Immature natural killer cell (primary cell): ENCODE data around the gene ZNF254. TPM values are rescaled to one million over a fixed set of nuclear protein-coding genes. Genes with fewer than 3 reads are reported as not detected.
A peak's percentile ranks its signal among the peaks of the same experiment; 100 is the strongest.
"Not testable (repeated sequence)": the region's sequence is repeated elsewhere in the genome, so short reads cannot be mapped to it uniquely, and the experiment has no call there.

Experiments used
- DNase-seq, 3 donors: peaks; one replicate each; pipeline ENCODE4 v3.0.0; 2022; ENCODE audit warnings: mixed read lengths in 1 of 3
- H3K27ac Mint-ChIP-seq, 6 donors: one replicate each; pipeline ENCODE4 v1.8.0; 2020; ENCODE audit warnings: mixed read lengths in 6 of 6, mild to moderate bottlenecking in 5 of 6, inconsistent platforms in 4 of 6, moderate library complexity in 3 of 6
- H3K27me3 Mint-ChIP-seq, 3 donors: one replicate each; pipeline ENCODE4 v1.8.0; 2020 to 2021; ENCODE audit warnings: low read depth in 3 of 3, mild to moderate bottlenecking in 3 of 3, mixed read lengths in 3 of 3, moderate library complexity in 3 of 3, inconsistent platforms in 1 of 3
- H3K36me3 Mint-ChIP-seq, 3 donors: one replicate each; pipeline ENCODE4 v1.8.0; 2020; ENCODE audit warnings: mixed read lengths in 3 of 3, inconsistent platforms in 2 of 3, mild to moderate bottlenecking in 2 of 3
- H3K4me1 Mint-ChIP-seq, 2 donors: one replicate each; pipeline ENCODE4 v1.8.0; 2020; ENCODE audit warnings: inconsistent platforms in 2 of 2, mild to moderate bottlenecking in 2 of 2, mixed read lengths in 2 of 2, moderate library complexity in 1 of 2
- H3K4me3 Mint-ChIP-seq, 5 donors: one replicate each; pipeline ENCODE4 v1.8.0; 2020; ENCODE audit warnings: mild to moderate bottlenecking in 5 of 5, mixed read lengths in 5 of 5, inconsistent platforms in 3 of 5, moderate library complexity in 3 of 5
- H3K9me3 Mint-ChIP-seq, 6 donors: one replicate each; pipeline ENCODE4 v1.8.0; 2020; ENCODE audit warnings: mild to moderate bottlenecking in 6 of 6, mixed read lengths in 6 of 6, inconsistent platforms in 4 of 6, moderate library complexity in 3 of 6
- polyA plus RNA-seq, 3 donors: library from polyadenylated mRNA; unstranded; fragments of 300-500 nt; fragmentation: Illumina TruSeq; gene quantifications; one replicate each; pipeline ENCODE4 v1.2.3, GENCODE V29; 2021

Gene ZNF254
- polyA plus RNA-seq, 3 donors from 2014 or later, result 4.4 to 6.9 (median 5.7) TPM

GRCh38 chr19:24060687-24061356 is 26.2 kb upstream of the ZNF254 start:
- Mint-ChIP-seq H3K36me3 (peaks cover 15 to 27% (median 20%) of the 10 kb centered on the region in 3 donors), H3K27ac (peak overlapping the region in 2 of 6 donors; percentile 23 to 41), H3K9me3 (no peaks in the 10 kb centered on the region), H3K4me1 (peaks cover 27 to 34% of the 10 kb centered on the region in 2 donors), H3K27me3 (no peaks in the 10 kb centered on the region), H3K4me3 (no peak overlapping the region)
- no peak for DNase-seq

- no peak overlapping the region for H3K27ac Mint-ChIP-seq
Observed at GRCh38 chr19:24062190-24062589, 24.8 kb upstream of the ZNF254 start.

GRCh38 chr19:24063295-24063694 is 23.7 kb upstream of the ZNF254 start:
- Mint-ChIP-seq H3K36me3 (peaks cover 15 to 35% (median 27%) of the 10 kb centered on the region in 3 donors), H3K27ac (no peak overlapping the region), H3K4me3 (no peak overlapping the region), H3K4me1 (peaks cover 4 to 9% of the 10 kb centered on the region in 2 donors), H3K27me3 (peaks cover 0 to 2% (median 1%) of the 10 kb centered on the region in 3 donors), H3K9me3 (no peaks in the 10 kb centered on the region)
- no peak for DNase-seq

More at GRCh38 chr19:24062190-24062589, 24.8 kb upstream of the ZNF254 start:
- DNase-seq, result no peak
- Mint-ChIP-seq H3K27me3 (no peaks in the 10 kb centered on the region), H3K36me3 (peaks cover 15 to 30% (median 18%) of the 10 kb centered on the region in 3 donors), H3K4me1 (peaks cover 14 to 20% of the 10 kb centered on the region in 2 donors), H3K9me3 (no peaks in the 10 kb centered on the region), H3K4me3 (no peak overlapping the region)

GRCh38 chr19:24064175-24064574 is 22.8 kb upstream of the ZNF254 start:
- H3K36me3 Mint-ChIP-seq, result peaks cover 14 to 36% (median 20%) of the 10 kb centered on the region in 3 donors
- H3K4me1 Mint-ChIP-seq, result peaks cover 0 to 2% of the 10 kb centered on the region in 2 donors
- no peak for DNase-seq
- peaks cover 0 to 2% (median 1%) of the 10 kb centered on the region in 3 donors for H3K27me3 Mint-ChIP-seq
- no peaks in the 10 kb centered on the region for H3K9me3 Mint-ChIP-seq
- peak overlapping the region in 2 of 6 donors; percentile 1 to 65 for H3K27ac Mint-ChIP-seq
- no peak overlapping the region for H3K4me3 Mint-ChIP-seq

GRCh38 chr19:24065243-24065642 is 21.7 kb upstream of the ZNF254 start:
- Mint-ChIP-seq H3K27me3 (peaks cover 0 to 2% (median 1%) of the 10 kb centered on the region in 3 donors), H3K27ac (no peak overlapping the region), H3K4me1 (no peaks in the 10 kb centered on the region), H3K9me3 (no peaks in the 10 kb centered on the region), H3K4me3 (no peak overlapping the region), H3K36me3 (peaks cover 16 to 30% (median 18%) of the 10 kb centered on the region in 3 donors)
- DNase-seq, result no peak

- Mint-ChIP-seq H3K27ac (no peak overlapping the region), H3K9me3 (no peaks in the 10 kb centered on the region), H3K4me3 (no peak overlapping the region), H3K4me1 (no peaks in the 10 kb centered on the region), H3K36me3 (peaks cover 13 to 22% (median 16%) of the 10 kb centered on the region in 3 donors), H3K27me3 (peaks cover 0 to 2% (median 1%) of the 10 kb centered on the region in 3 donors)
- DNase-seq, result no peak
Observed at GRCh38 chr19:24065865-24066604, 21.0 kb upstream of the ZNF254 start.

GRCh38 chr19:24069905-24070657 is 16.9 kb upstream of the ZNF254 start:
- Mint-ChIP-seq H3K36me3 (peaks cover 35 to 38% (median 37%) of the 10 kb centered on the region in 3 donors), H3K9me3 (peaks cover 0 to 3% (median 2%) of the 10 kb centered on the region in 6 donors), H3K27me3 (peaks cover 0 to 2% (median 1%) of the 10 kb centered on the region in 3 donors), H3K27ac (no peak overlapping the region), H3K4me1 (peaks cover 0 to 23% of the 10 kb centered on the region in 2 donors), H3K4me3 (no peak overlapping the region)
- no peak for DNase-seq

- Mint-ChIP-seq H3K36me3 (peaks cover 33 to 47% (median 41%) of the 10 kb centered on the region in 3 donors), H3K4me1 (peaks cover 0 to 25% of the 10 kb centered on the region in 2 donors), H3K9me3 (peaks cover 0 to 8% (median 3%) of the 10 kb centered on the region in 6 donors), H3K27me3 (peaks cover 0 to 2% (median 1%) of the 10 kb centered on the region in 3 donors), H3K4me3 (no peak overlapping the region), H3K27ac (no peak overlapping the region)
- no peak for DNase-seq
Observed at GRCh38 chr19:24071078-24071477, 15.9 kb upstream of the ZNF254 start.

GRCh38 chr19:24072720-24073119 is 14.3 kb upstream of the ZNF254 start:
- no peak overlapping the region for H3K27ac Mint-ChIP-seq

GRCh38 chr19:24073807-24074206 is 13.2 kb upstream of the ZNF254 start:
- DNase-seq, result no peak
- no peak overlapping the region for H3K4me3 Mint-ChIP-seq
- H3K4me1 Mint-ChIP-seq, result peaks cover 3 to 25% of the 10 kb centered on the region in 2 donors
- no peak overlapping the region for H3K27ac Mint-ChIP-seq
- peaks cover 25 to 43% (median 35%) of the 10 kb centered on the region in 3 donors for H3K36me3 Mint-ChIP-seq
- no peaks in the 10 kb centered on the region for H3K27me3 Mint-ChIP-seq
- H3K9me3 Mint-ChIP-seq, result peaks cover 0 to 8% (median 3%) of the 10 kb centered on the region in 6 donors

More at GRCh38 chr19:24072720-24073119, 14.3 kb upstream of the ZNF254 start:
- Mint-ChIP-seq H3K9me3 (peaks cover 0 to 8% (median 3%) of the 10 kb centered on the region in 6 donors), H3K36me3 (peaks cover 30 to 46% (median 39%) of the 10 kb centered on the region in 3 donors), H3K27me3 (peaks cover 0 to 1% (median under 1%) of the 10 kb centered on the region in 3 donors), H3K4me3 (no peak overlapping the region), H3K4me1 (peaks cover 3 to 25% of the 10 kb centered on the region in 2 donors)
- no peak for DNase-seq

GRCh38 chr19:24074720-24075454 is 12.1 kb upstream of the ZNF254 start:
- no peak for DNase-seq
- H3K27me3 Mint-ChIP-seq, result peaks cover 0 to 1% (median 0%) of the 10 kb centered on the region in 3 donors
- no peak overlapping the region for H3K27ac Mint-ChIP-seq
- H3K36me3 Mint-ChIP-seq, result peaks cover 28 to 47% (median 40%) of the 10 kb centered on the region in 3 donors
- peaks cover 3 to 25% of the 10 kb centered on the region in 2 donors for H3K4me1 Mint-ChIP-seq
- H3K9me3 Mint-ChIP-seq, result peaks cover 0 to 8% (median 3%) of the 10 kb centered on the region in 6 donors
- no peak overlapping the region for H3K4me3 Mint-ChIP-seq

GRCh38 chr19:24075530-24075929 is 11.5 kb upstream of the ZNF254 start:
- not testable (repeated sequence) for H3K27me3 Mint-ChIP-seq, H3K4me3 Mint-ChIP-seq, H3K27ac Mint-ChIP-seq, H3K9me3 Mint-ChIP-seq, DNase-seq
- Mint-ChIP-seq H3K36me3 (peaks cover 27 to 47% (median 40%) of the 10 kb centered on the region in 3 donors), H3K4me1 (peaks cover 3 to 25% of the 10 kb centered on the region in 2 donors)

- peaks cover 0 to 8% (median 3%) of the 10 kb centered on the region in 6 donors for H3K9me3 Mint-ChIP-seq
- H3K27ac Mint-ChIP-seq, result no peak overlapping the region
- H3K27me3 Mint-ChIP-seq, result peaks cover 0 to 1% (median 0%) of the 10 kb centered on the region in 3 donors
- peaks cover 21 to 40% (median 35%) of the 10 kb centered on the region in 3 donors for H3K36me3 Mint-ChIP-seq
- H3K4me3 Mint-ChIP-seq, result no peak overlapping the region
- DNase-seq, result no peak
- peaks cover 3 to 14% of the 10 kb centered on the region in 2 donors for H3K4me1 Mint-ChIP-seq
Observed at GRCh38 chr19:24078680-24079079, 8.3 kb upstream of the ZNF254 start.
